ENCODE data around the gene ECEL1.
A peak's percentile ranks its signal among the peaks of the same experiment; 100 is the strongest.

The ECEL1 gene

GRCh38 chr2:232522623-232523401 lies 35.2 kb upstream of the ECEL1 start:
- no peak for DNase-seq (ENCODE audit: low read depth)

GRCh38 chr2:232521959-232522622 lies 34.5 kb upstream of the ECEL1 start:
- peak; percentile 71 for DNase-seq (ENCODE audit: low read depth)

- no peak for DNase-seq (ENCODE audit: low read depth)
Measured at GRCh38 chr2:232521098-232521497, 33.5 kb upstream of the ECEL1 start.

- no peak for DNase-seq (ENCODE audit: low read depth)
Measured at GRCh38 chr2:232520489-232520888, 32.9 kb upstream of the ECEL1 start.

GRCh38 chr2:232519581-232520438 lies 32.2 kb upstream of the ECEL1 start, which contains the start of gene PRSS56:
PRSS56 (plus strand) TSS chr2:232520388; CDS start chr2:232520599, 211 bp downstream.
- DNase-seq (ENCODE audit: low read depth), result no peak

- DNase-seq (ENCODE audit: low read depth), result no peak
Measured at GRCh38 chr2:232518844-232519243, 31.2 kb upstream of the ECEL1 start.

- no peak for DNase-seq (ENCODE audit: low read depth)
Measured at GRCh38 chr2:232516551-232516950, 28.9 kb upstream of the ECEL1 start.

- DNase-seq (ENCODE audit: low read depth), result no peak
Measured at GRCh38 chr2:232515639-232516038, 28.0 kb upstream of the ECEL1 start.

- no peak for DNase-seq (ENCODE audit: low read depth)
Measured at GRCh38 chr2:232513353-232513752, 25.7 kb upstream of the ECEL1 start.

GRCh38 chr2:232512602-232513001 lies 25.0 kb upstream of the ECEL1 start:
- no peak for DNase-seq (ENCODE audit: low read depth)

GRCh38 chr2:232511336-232511890 lies 23.8 kb upstream of the ECEL1 start:
- DNase-seq (ENCODE audit: low read depth), result no peak

GRCh38 chr2:232508251-232508650 lies 20.6 kb upstream of the ECEL1 start:
- DNase-seq (ENCODE audit: low read depth), result no peak

GRCh38 chr2:232506709-232507108 lies 19.1 kb upstream of the ECEL1 start:
- no peak for DNase-seq (ENCODE audit: low read depth)

GRCh38 chr2:232505856-232506255 lies 18.2 kb upstream of the ECEL1 start:
- no peak for DNase-seq (ENCODE audit: low read depth)

- no peak for DNase-seq (ENCODE audit: low read depth)
Measured at GRCh38 chr2:232504438-232504837, 16.8 kb upstream of the ECEL1 start.

GRCh38 chr2:232503809-232504323 lies 16.2 kb upstream of the ECEL1 start:
- no peak for DNase-seq (ENCODE audit: low read depth)

- DNase-seq (ENCODE audit: low read depth), result no peak
Measured at GRCh38 chr2:232502911-232503808, 15.5 kb upstream of the ECEL1 start.

GRCh38 chr2:232502511-232502910 lies 14.9 kb upstream of the ECEL1 start:
- no peak for DNase-seq (ENCODE audit: low read depth)

- no peak for DNase-seq (ENCODE audit: low read depth)
Measured at GRCh38 chr2:232501794-232502390, 14.3 kb upstream of the ECEL1 start.

- DNase-seq (ENCODE audit: low read depth), result no peak
Measured at GRCh38 chr2:232501331-232501771, 13.7 kb upstream of the ECEL1 start.
